Endothelial cell of umbilical vein (primary cell): ENCODE data around the gene CROCC2. TPM values are rescaled to one million over a fixed set of nuclear protein-coding genes. Genes with fewer than 3 reads are reported as not detected.

Experiments used
- BruUV-seq: library from RNA; stranded (reverse); fragments of 400-500 nt; replicated peaks from 2 replicates; lab custom pipeline; 2021; lab: Mats Ljungman, UMichigan
- CTCF ChIA-PET: fragments of 300-600, 350-600 bp; sonication (Branson Sonifier 250); formaldehyde crosslinking; loops from one replicate; lab custom pipeline; 2021; ENCODE audit warnings: antibody characterized with exemption, inconsistent platforms; lab: Charles Lee
- POLR2A ChIA-PET: fragments of 300-600, 350-600 bp; sonication (Branson Sonifier 250); formaldehyde crosslinking; loops from one replicate; lab custom pipeline; 2021; ENCODE audit warnings: antibody characterized with exemption, inconsistent platforms; lab: Charles Lee
- DNase-seq: peaks from one replicate; pipeline ENCODE4 v3.0.0-alpha.2; 2011; ENCODE audit warnings: low read depth, low spot score
- FAIRE-seq: peaks from 2 replicates; lab custom pipeline; 2011; peaks lifted over from hg19 to GRCh38; lab: Jason Lieb, UNC
- H2AFZ ChIP-seq: 2 replicates; pipeline ENCODE4 v1.6.0; 2012; ENCODE audit warnings: low read depth, low read length, control low read depth, inconsistent platforms
- H3K27ac ChIP-seq: 2 replicates; pipeline ENCODE4 v1.5.1; 2011; ENCODE audit warnings: low read depth, mild to moderate bottlenecking, control low read depth, low read length, moderate library complexity; ENCODE audit not compliant: insufficient read depth
- H3K27me3 ChIP-seq, 2 experiments: 2 replicates each; pipeline versions ENCODE4 v1.6.0 to v1.6.1; 2011; ENCODE audit warnings: low read length in 2 of 2, mixed read lengths in 1 of 2; ENCODE audit not compliant: control insufficient read depth in 2 of 2, insufficient read depth in 2 of 2
- H3K36me3 ChIP-seq, 2 experiments: 2 replicates in 1 of 2; 3 replicates in 1 of 2; pipeline ENCODE4 v1.5.1; 2011; ENCODE audit warnings: low read length in 2 of 2, mild to moderate bottlenecking in 1 of 2, moderate library complexity in 1 of 2; ENCODE audit not compliant: control insufficient read depth in 2 of 2, insufficient read depth in 2 of 2; ENCODE audit errors: extremely low read depth in 1 of 2
- H3K4me1 ChIP-seq: 3 replicates; pipeline ENCODE4 v1.5.1; 2011; ENCODE audit warnings: mild to moderate bottlenecking, low read length; ENCODE audit not compliant: control insufficient read depth, insufficient read depth; ENCODE audit errors: extremely low read depth
- H3K4me2 ChIP-seq: 2 replicates; pipeline ENCODE4 v1.6.1; 2011; ENCODE audit warnings: low read length, control low read depth, mixed read lengths; ENCODE audit not compliant: insufficient read depth
- H3K4me3 ChIP-seq, 3 experiments: fragments of 200-600 bp in 1 of 3; sonication (generic), shearing (Covaris generic) in 1 of 3; replicated peaks in 1 of 3; 2 replicates each; pipeline ENCODE4 v1.5.1; 2011 to 2016; ENCODE audit warnings: control low read depth in 3 of 3, low read length in 3 of 3, mild to moderate bottlenecking in 2 of 3, inconsistent platforms in 1 of 3, low read depth in 1 of 3, moderate library complexity in 1 of 3; ENCODE audit not compliant: insufficient read depth in 1 of 3
- H3K79me2 ChIP-seq: 2 replicates; pipeline ENCODE4 v1.6.0; 2012; ENCODE audit warnings: low read length, inconsistent platforms; ENCODE audit not compliant: control insufficient read depth, insufficient read depth
- H3K9ac ChIP-seq: replicated peaks from 2 replicates; pipeline ENCODE3; 2011; ENCODE audit warnings: low read length, control low read depth; ENCODE audit not compliant: insufficient read depth; ENCODE audit errors: extremely low read depth
- H3K9me1 ChIP-seq: replicated peaks from 3 replicates; pipeline ENCODE4 v1.6.0; 2011; ENCODE audit warnings: mild to moderate bottlenecking, low read length; ENCODE audit not compliant: control insufficient read depth, insufficient read depth; ENCODE audit errors: extremely low read depth
- H3K9me3 ChIP-seq: replicated peaks from 2 replicates; pipeline ENCODE4 v1.5.1; 2012; ENCODE audit warnings: low read length, inconsistent platforms; ENCODE audit not compliant: control insufficient read depth, insufficient read depth
- H4K20me1 ChIP-seq: replicated peaks from 2 replicates; pipeline ENCODE3; 2011; ENCODE audit warnings: mild to moderate bottlenecking, low read length; ENCODE audit not compliant: control insufficient read depth, insufficient read depth; ENCODE audit errors: extremely low read depth
- CTCF ChIP-seq, 2 donors: IDR thresholded peaks; 1 replicate in 1 of 2; 2 replicates in 1 of 2; pipeline ENCODE4 v1.5.1; 2011; ENCODE audit warnings: low read length in 2 of 2, mild to moderate bottlenecking in 2 of 2, moderate library complexity in 2 of 2, control low read depth in 1 of 2, inconsistent platforms in 1 of 2, low read depth in 1 of 2; ENCODE audit not compliant: insufficient read depth in 1 of 2; ENCODE audit errors: extremely low read depth in 1 of 2
- EZH2 ChIP-seq: IDR thresholded peaks from 2 replicates; pipeline ENCODE4 v1.6.1; 2012; ENCODE audit warnings: borderline replicate concordance, low read depth, mild to moderate bottlenecking, moderate library complexity, low read length, inconsistent platforms; ENCODE audit not compliant: severe bottlenecking
- FOS ChIP-seq: IDR thresholded peaks from 2 replicates; pipeline ENCODE4 v1.6.1; 2011; ENCODE audit warnings: mild to moderate bottlenecking, low read length, moderate library complexity, borderline replicate concordance; ENCODE audit not compliant: insufficient read depth
- GATA2 ChIP-seq: IDR thresholded peaks from 2 replicates; pipeline ENCODE4 v1.7.0; 2011; ENCODE audit warnings: low read depth, mild to moderate bottlenecking, moderate library complexity, mixed read lengths, low read length; ENCODE audit not compliant: insufficient read length, insufficient read depth
- JUN ChIP-seq: IDR thresholded peaks from 2 replicates; pipeline ENCODE4 v1.6.1; 2011; ENCODE audit warnings: borderline replicate concordance, low read depth; ENCODE audit not compliant: insufficient read length, insufficient read depth
- MAX ChIP-seq: IDR thresholded peaks from 2 replicates; pipeline ENCODE4 v1.6.1; 2011; ENCODE audit not compliant: insufficient read depth, insufficient read length
- MYC ChIP-seq: IDR thresholded peaks from one replicate; pipeline ENCODE4 v1.6.1; 2011; ENCODE audit warnings: mild to moderate bottlenecking, low read depth, low read length
- POLR2A ChIP-seq: IDR thresholded peaks from 2 replicates; pipeline ENCODE4 v1.6.1; 2012; ENCODE audit warnings: low read depth, mild to moderate bottlenecking, control low read depth, low read length
- POLR2AphosphoS5 ChIP-seq: IDR thresholded peaks from 2 replicates; pipeline ENCODE4 v1.6.1; 2012; ENCODE audit warnings: low read depth, mild to moderate bottlenecking, control low read depth, low read length, moderate library complexity; ENCODE audit not compliant: insufficient read depth
- dilution Hi-C: fragments of 300-500 bp; cut with MboI; formaldehyde crosslinking; loops from one replicate; pipeline ENCODE4 v1.15.0; 2019; ENCODE audit warnings: low sequenced_read_pairs; ENCODE audit not compliant: extremely low pct_ligation_motif_present
- intact Hi-C: fragments of 100-400 bp; cut with micrococcal nuclease; formaldehyde crosslinking; loops from one replicate; pipeline ENCODE4 v1.10.0; 2022
- polyA plus RNA-seq, 4 experiments: library from polyadenylated mRNA; depleted of rRNA in 3 of 4; stranded (reverse) in 3 of 4; unstranded in 1 of 4; fragments of >200 nt; gene quantifications; 2 replicates each; pipeline versions ENCODE4 v1.2.1 to v1.2.3, GENCODE V29; 2011 to 2012; ENCODE audit warnings: missing spikeins in 1 of 4
- total RNA-seq: library from RNA; stranded (reverse); gene quantifications from 2 replicates; pipeline ENCODE4 v1.2.3, GENCODE V29; 2021

CROCC2 gene
- total and polyA plus RNA-seq, 2 donors (not counting 3 experiments of a cell fraction or from before 2014, with no cell fraction given): not detected

GRCh38 chr2:240892356-240892755 lies 13.8 kb upstream of the CROCC2 start:
- H3K27ac ChIP-seq: no peak overlapping the region
- no peak for TF ChIP-seq MYC
- no peak for TF ChIP-seq EZH2
- TF ChIP-seq CTCF (IDR thresholded peaks at IDR 0.05; ENCODE audit: extremely low read depth in 1 of 2, insufficient read depth in 1 of 2, low read depth in 1 of 2, low read length in 2 of 2): no peak
- no peak for TF ChIP-seq GATA2
- TF ChIP-seq POLR2AphosphoS5: no peak
- no peak for TF ChIP-seq MAX
- no peak for TF ChIP-seq JUN
- TF ChIP-seq POLR2A: no peak
- no peak for TF ChIP-seq FOS
- no peak overlapping the region for H2AFZ ChIP-seq
- H3K9ac ChIP-seq: no peak overlapping the region
- no peaks in the 10 kb centered on the region for H3K9me1 ChIP-seq
- intact Hi-C loops: no loop called here
- POLR2A ChIA-PET: interaction anchor here (0.6 kb wide), 1 partner anchor 887 kb away, joined by 4 read pairs; no protein-coding TSS in a partner anchor
- no peaks in the 10 kb centered on the region for H4K20me1 ChIP-seq
- CTCF ChIA-PET: interaction anchor here (1.0 to 1.3 kb wide), 3 partner anchors 10 to 15 kb away, joined by 3 to 6 read pairs (median 3); no protein-coding TSS in a partner anchor
- no peak for DNase-seq
- H3K4me2 ChIP-seq: no peak overlapping the region
- H3K9me3 ChIP-seq: no peaks in the 10 kb centered on the region
- BruUV-seq: no TSS peak
- no peaks in the 10 kb centered on the region for H3K4me1 ChIP-seq
- no peak for FAIRE-seq
- dilution Hi-C loops: no loop called here
- H3K36me3 ChIP-seq: no peaks in the 10 kb centered on the region
- no peak overlapping the region for H3K4me3 ChIP-seq
- no peaks in the 10 kb centered on the region for H3K27me3 ChIP-seq
- H3K79me2 ChIP-seq: no peaks in the 10 kb centered on the region
